Endometrium (tissue), 2 donors: ENCODE data around the gene SH2D6.
"Not testable (repeated sequence)": the region's sequence is repeated elsewhere in the genome, so short reads cannot be mapped to it uniquely, and the experiment has no call there.

Experiments
- FAIRE-seq: peaks from 2 replicates; lab custom pipeline; 2012; peaks lifted over from hg19 to GRCh38; lab: Jason Lieb, UNC
- donor health status: control.
- donor health status: control.

SH2D6 gene

DNA sequence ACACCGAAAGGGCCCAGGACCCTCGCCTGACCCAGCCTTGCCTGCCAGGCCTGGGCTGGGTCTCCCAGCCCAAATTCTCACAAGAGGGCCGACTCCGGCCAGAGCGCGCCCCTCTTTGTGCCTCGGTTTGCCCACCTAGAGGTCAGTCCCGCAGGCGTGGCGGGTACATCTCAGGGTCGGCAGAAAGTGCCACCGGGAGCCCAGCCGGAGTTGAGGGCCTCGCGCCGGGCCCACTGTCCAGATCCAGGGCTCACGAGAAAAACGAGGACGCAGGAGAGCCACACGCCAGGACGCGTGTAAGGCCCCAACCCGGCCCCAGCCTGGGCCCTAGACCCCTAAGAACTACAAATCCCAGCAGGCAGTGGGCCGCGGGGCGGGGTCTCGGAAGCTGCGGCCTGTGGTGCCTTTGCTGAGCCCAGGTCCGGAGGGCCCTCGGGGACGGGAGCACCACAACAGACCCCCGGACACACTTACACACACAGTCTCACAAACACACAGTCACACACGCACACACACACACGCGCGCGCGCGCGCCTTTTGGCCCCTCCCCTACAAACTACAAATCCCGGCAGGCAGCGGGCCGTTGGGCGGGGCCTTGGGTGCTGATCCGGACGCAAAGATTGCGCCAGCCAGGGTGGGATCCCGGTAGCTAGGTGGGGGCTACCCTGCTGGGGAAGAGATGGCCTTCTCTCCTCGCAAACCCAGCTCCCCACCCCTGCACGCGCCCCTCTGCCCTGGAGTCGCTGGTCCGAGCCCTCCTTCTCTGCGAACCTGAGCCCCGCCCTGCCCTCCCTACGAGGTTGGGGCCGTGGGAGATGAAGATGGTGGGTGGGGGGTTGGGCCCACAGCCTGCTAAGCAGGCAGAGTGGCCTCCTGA lies at the start of gene SH2D6:
Gene SH2D6, plus strand, starts transcription at position 583 of the 877 bp plus-strand sequence. CDS start 10,752 bp downstream, outside the sequence.
- FAIRE-seq, result no peak

- no peak for FAIRE-seq
Measured at GRCh38 chr2:85368921-85369320, 49.6 kb upstream of the SH2D6 start.

GRCh38 chr2:85369500-85369899 lies 49.0 kb upstream of the SH2D6 start:
- FAIRE-seq, result no peak

DNA sequence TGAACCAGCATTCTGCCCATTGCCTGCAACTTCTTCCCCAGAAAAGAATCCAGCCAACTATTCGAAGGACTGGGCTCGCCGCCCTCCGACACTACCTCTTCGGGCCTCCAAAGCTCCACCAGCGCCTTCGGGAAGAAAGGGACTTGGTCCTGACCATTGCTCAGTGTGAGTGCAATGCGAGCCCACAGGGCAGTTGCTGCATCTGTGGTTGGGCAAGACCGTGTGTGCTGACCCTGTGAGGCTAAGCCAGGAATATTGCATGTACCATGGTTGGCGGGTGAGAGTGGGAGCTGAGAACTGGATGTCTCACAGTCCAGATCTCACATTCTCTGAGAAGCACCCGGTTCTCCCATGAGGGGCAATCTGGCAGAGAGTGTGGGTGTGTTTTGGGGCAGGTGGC lies 47.5 kb upstream of the SH2D6 start:
- FAIRE-seq, result no peak

DNA sequence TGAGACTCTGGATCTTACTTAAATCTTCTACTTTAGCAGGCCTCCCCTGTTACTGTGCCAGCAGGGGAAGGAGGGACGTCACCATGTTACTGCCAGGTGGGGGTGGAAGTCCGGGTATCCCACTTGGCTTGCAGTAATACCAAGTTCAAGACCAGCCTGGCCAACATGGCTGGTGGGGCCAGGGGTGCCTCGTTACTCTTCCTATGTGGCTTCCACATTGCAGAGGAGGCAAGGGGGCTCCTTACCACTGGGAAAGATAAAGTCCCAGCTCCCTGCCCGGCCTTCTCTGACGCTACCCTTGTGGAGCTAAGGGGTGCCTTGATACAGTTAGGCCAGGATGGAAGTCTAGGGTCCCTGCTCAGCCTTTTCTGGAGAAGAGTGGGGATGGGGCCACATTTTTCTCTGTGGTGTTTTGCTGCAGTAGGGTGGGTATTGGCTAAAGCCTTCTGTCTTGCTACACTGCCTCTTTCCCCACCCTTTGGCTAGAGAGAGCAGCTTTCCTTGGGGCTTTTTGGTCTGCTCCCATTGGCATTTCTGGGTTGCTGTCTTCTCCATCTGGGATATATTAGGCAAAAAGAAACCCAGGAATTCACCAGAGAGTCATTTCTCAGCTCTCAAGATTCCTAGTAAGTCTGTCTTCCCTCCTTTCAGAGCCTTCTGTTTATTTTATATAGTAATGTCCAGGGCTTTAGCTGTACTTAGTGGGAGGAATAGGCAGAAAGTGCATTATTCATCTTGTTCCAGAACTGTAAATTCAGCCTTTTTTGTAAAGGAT lies 42.0 kb upstream of the SH2D6 start:
- FAIRE-seq, result no peak

DNA sequence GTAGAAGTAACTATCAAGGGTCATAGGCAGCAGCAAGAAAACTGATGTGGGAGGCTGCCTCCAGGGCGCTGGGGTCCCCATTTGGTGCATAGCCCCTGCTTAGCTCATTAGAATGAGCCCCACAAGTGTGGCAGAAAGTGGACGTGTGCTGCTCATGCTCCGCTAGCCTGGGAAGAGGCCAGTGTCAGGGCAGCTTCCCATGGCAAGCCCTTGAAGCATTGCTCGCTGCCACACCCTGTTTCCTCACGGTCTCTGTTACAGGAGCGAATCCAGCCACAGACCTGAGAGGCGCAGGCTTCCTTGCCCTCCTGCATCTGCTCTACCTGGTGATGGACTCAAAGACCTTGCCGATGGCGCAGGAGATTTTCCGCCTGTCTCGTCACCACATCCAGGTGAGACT lies 41.4 kb upstream of the SH2D6 start:
- FAIRE-seq, result no peak

GRCh38 chr2:85378257-85378656 lies 40.3 kb upstream of the SH2D6 start:
- FAIRE-seq, result no peak

- no peak for FAIRE-seq
Measured at GRCh38 chr2:85380048-85380447, 38.5 kb upstream of the SH2D6 start.

GRCh38 chr2:85383151-85383550 lies 35.4 kb upstream of the SH2D6 start:
- FAIRE-seq, result not testable (repeated sequence)

DNA sequence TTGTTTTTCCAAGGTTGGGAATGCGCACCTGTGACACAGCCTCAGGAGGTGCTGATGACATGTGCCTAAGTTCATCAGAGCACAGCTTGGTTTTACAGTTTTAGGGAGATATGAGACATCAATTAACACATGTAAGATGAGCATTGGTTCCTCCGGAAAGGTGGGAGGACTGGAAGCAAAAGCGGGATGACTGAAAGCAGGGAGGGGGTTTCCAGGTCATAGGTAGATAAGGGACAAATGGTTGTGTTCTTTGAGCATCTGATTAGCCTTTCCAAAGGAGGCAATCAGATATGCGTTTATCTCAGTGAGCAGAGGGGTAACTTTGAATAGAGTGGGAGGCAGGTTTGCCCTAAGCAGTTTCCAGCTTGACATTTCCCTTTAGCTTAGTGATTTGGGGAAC lies 34.7 kb upstream of the SH2D6 start:
- FAIRE-seq, result no peak

DNA sequence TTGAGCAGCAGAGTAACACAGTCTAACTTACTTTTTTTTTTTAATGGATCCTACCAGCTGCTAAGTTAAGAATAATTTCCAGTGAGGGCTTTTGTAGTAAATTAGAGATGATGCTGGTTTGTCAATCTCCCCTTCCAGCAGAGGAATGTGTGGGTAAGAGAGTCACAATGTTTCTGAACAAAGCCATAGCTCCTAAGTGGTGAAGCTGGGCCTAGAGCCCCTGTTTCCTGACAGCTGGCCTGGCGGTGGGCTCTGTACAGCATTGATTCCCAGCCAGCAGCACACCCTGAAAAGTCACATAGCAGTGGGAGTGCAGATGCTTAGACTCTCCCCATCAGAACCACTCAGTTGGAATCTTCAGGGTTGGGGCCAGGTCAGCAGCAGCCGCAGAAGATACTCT lies 32.8 kb upstream of the SH2D6 start:
- no peak for FAIRE-seq

- no peak for FAIRE-seq
Measured at GRCh38 chr2:85387754-85388153, 30.8 kb upstream of the SH2D6 start.

DNA sequence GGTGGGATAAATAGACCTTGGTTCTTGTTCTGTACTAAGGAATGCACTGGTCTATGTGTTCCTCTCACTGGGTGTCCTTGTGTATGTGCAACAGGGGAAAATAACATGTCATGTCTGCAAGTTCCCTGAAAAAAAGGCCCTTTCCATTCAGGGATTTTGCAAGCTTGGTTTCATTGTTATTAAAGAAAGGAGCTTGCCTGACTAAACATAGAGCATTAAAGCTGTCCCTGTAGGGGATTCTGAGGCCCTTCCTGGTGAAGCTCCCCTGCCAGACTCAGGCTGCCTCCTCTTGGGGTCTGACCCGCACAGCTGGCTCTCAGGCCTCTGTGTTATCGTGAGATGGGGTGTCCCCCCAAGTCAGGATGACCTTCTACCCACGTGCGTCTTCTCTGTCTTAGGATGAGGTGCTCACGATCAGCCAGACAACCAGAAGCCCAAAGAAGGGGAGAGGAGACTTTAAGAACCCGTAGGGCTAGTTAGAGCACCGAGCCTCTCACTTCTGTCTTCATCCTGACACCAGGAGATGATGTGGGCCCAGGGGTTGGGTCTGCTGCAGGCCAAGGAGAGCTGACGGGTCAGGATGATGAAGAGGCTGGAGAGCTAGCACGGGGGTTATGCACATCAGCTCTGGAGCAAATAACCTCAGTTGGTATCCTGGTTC lies 29.5 kb upstream of the SH2D6 start:
- FAIRE-seq, result no peak

GRCh38 chr2:85390941-85391669 lies 27.4 kb upstream of the SH2D6 start:
- no peak for FAIRE-seq

DNA sequence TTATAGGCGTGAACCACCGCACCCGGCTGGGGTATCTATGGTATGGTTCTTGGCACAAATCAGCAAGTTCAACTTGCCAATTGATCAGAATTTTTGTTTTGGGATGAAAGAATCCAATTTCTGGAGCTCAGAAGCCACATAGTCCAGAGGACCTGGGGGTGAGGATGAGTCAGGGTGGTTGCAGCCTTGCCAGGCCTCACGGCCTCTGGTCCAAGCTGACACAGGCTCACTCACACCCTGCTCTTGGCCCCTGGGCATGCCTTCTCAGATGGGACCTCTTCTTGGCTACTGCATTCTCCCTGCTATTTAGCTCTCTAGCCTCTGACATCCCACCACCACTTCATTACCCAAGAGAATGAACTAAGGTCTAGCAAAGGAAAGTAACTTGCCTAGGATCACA lies 24.7 kb upstream of the SH2D6 start:
- FAIRE-seq, result no peak

GRCh38 chr2:85394261-85394681 lies 24.2 kb upstream of the SH2D6 start:
- FAIRE-seq, result no peak

DNA sequence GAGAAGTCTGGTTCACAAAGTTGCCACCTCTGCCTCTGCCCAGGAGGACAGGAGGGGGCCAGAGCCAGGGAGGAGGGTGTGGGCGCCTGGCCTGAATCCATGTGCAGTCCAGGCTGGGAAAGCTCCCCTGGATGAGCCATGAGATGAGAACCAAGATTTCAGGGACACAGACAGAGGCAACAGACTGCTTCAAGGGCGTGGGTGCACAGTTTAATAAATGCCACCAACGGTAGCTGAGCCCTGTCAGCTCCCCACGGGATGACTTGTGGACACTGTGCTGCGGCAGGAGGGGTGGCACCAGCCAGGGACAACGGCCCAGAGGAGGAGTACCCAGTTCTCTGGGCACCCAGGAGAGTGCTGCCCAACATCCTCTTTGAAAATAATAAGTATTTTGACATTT lies 23.5 kb upstream of the SH2D6 start:
- no peak for FAIRE-seq

DNA sequence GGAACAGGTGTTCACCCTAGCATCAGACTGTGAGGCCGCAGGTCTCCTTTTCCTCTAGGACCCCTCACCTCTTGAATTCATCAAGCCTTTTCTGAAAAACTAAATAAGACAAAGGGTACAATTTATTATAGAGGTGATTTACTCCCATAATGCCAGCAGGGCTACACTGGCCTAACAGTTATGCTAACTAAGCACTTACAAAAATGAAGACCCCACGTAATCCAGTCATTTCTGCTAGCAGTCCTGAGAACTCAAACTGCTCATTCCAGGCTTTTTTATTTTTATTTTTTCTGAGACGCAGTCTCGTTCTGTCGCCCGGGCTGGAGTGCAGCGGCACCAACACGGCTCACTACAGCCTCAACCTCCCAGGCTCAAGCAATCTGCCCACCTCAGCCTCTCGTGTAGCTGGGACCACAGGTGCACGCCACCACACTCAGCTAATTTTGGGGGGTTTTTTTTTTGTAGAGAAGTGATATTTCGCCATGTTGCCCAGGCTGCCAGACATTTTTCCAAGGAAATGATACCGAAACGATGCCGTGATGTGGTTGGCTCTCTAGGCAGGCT lies 22.5 kb upstream of the SH2D6 start:
- no peak for FAIRE-seq

DNA sequence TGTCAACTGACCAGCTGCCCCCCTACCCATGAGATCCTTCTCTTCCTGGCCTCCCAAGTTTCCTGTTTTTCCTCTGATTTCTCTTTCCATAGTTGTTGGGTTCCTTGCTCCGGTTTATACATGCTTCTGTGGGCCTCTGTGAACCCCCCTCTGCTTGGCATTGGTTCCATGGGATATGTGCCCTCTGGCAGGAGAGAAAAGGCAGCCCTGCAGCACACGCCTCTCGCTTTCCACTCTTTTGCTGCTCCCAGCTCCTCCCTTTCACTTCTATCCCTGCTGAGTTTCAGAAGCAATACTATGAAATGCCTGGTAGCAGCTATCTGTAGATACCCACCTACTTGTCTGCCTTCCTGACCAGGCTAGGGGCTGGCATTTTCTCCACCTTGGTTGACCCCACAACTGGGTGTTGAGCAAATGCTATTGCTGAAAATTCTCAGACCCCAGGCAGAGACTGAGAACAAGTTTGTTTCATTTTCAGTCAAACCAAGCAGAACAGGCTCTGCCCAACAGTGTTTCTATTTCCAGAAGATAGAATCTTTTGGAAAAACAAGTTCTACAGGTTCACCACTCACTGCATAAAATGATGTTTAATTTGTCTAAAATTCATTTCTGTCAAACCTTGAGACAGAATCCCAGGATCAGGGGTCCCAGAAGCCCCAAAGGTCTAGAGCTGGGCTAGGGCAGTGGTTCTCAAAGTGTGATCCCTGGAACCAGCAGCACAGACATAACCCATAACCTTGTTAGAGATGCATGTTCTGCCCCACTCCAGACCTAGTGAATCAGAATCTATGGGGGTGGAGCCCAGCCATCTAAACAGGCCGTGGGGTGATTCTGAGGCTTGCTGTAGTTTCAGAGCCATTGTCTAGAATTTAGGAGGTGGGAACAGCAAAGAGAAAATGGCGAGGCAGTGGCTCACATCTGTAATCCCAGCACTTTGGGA lies 21.7 kb upstream of the SH2D6 start:
- no peak for FAIRE-seq

GRCh38 chr2:85397925-85398331 lies 20.6 kb upstream of the SH2D6 start:
- FAIRE-seq, result no peak
